Muscle layer of colon (tissue), 2 donors: ENCODE data around the gene CD7.
A peak's percentile ranks its signal among the peaks of the same experiment; 100 is the strongest.

ENCODE experiments used
- H3K27ac ChIP-seq: one replicate; pipeline ENCODE4 v1.7.0; 2013; ENCODE audit warnings: low read depth, mild to moderate bottlenecking, low read length, moderate library complexity
- H3K27me3 ChIP-seq, 2 donors: one replicate each; pipeline ENCODE4 v1.7.0; 2013; ENCODE audit warnings: low read length in 2 of 2, mild to moderate bottlenecking in 2 of 2; ENCODE audit not compliant: insufficient read depth in 2 of 2, control insufficient read depth in 1 of 2
- H3K36me3 ChIP-seq: one replicate; pipeline ENCODE4 v1.7.0; 2013; ENCODE audit warnings: mild to moderate bottlenecking, low read length; ENCODE audit not compliant: insufficient read depth
- H3K4me1 ChIP-seq: one replicate; pipeline ENCODE4 v1.7.0; 2013; ENCODE audit warnings: mild to moderate bottlenecking, low read length; ENCODE audit not compliant: insufficient read depth
- H3K4me3 ChIP-seq, 2 donors: one replicate each; pipeline ENCODE4 v1.7.0; 2013; ENCODE audit warnings: low read length in 2 of 2, low read depth in 1 of 2, mild to moderate bottlenecking in 1 of 2, moderate library complexity in 1 of 2
- H3K9ac ChIP-seq: one replicate; pipeline ENCODE4 v1.7.0; 2013; ENCODE audit warnings: low read length
- H3K9me3 ChIP-seq: one replicate; pipeline ENCODE4 v1.7.0; 2013; ENCODE audit warnings: mild to moderate bottlenecking, low read length
- donor health status: abdominal sarcoma.
- donor health status: Adenocarcinoma of cecum.

Gene CD7

GRCh38 chr17:82344175-82344907 is 26.9 kb upstream of the CD7 start:
- Histone ChIP-seq H3K27ac (no peak overlapping the region), H3K9me3 (no peaks in the 10 kb centered on the region), H3K27me3 (no peaks in the 10 kb centered on the region)

GRCh38 chr17:82343560-82343959 is 26.2 kb upstream of the CD7 start:
- no peak overlapping the region for H3K9ac ChIP-seq
- H3K27me3 ChIP-seq = no peaks in the 10 kb centered on the region
- H3K4me1 ChIP-seq = peaks cover 4% of the 10 kb centered on the region
- no peaks in the 10 kb centered on the region for H3K9me3 ChIP-seq
- H3K36me3 ChIP-seq = no peaks in the 10 kb centered on the region
- H3K27ac ChIP-seq = no peak overlapping the region
- no peak overlapping the region for H3K4me3 ChIP-seq

More at GRCh38 chr17:82344175-82344907, 26.9 kb upstream of the CD7 start:
- Histone ChIP-seq H3K4me1 (no peaks in the 10 kb centered on the region), H3K36me3 (no peaks in the 10 kb centered on the region), H3K4me3 (no peak overlapping the region), H3K9ac (no peak overlapping the region)

GRCh38 chr17:82342361-82343079 is 25.1 kb upstream of the CD7 start:
- peaks cover 7% of the 10 kb centered on the region for H3K4me1 ChIP-seq

DNA sequence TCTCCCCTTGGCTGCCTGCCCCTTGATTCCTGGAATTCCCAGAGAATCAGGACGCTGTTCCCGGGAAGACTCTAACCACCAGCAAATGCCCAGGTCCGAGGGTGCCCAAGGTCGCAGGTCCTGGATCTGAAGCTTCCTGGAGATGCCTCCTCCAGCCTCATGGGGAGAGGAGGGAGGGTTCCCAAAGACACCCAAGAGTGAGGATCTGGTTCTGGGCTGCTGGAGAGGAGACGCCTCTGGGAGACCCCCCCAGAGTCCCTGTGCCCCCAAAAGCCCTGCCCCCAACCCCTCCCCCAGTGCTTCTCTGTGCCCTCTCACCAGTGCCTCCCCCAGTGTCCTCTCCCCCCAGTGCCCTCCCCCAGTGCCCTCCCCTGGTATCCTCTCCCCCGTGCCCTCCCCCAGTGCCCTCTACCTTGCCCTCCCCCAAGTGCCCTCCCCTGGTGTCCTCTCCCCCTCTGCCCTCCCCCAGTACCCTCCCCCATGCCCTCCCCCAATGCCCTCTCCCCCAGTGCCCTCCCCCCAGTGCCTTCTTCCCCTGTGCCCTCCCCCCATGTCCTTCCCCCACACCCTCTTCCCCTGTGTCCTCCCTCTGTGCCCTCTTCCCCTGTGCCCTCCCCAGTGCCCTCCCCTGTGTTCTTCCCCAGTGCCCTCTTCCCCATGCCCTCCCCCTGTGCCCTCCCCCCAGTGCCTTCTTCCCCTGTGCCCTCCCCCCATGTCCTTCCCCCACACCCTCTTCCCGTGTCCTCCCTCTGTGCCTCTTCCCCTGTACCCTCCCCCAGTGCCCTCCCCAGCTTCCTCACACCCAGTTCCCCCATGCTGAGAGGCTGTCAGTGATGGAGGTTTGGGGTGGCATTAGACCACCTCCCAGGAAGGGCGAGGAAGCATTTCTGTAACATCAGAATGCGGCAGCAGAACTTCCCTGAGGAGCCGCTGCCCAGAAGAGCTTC is 22.5 kb upstream of the CD7 start:
- no peaks in the 10 kb centered on the region for H3K27me3 ChIP-seq
- peak overlapping the region; percentile 5 to 51 for H3K4me3 ChIP-seq
- no peaks in the 10 kb centered on the region for H3K36me3 ChIP-seq
- H3K27ac ChIP-seq = peak overlapping the region; percentile 73
- H3K9me3 ChIP-seq = no peaks in the 10 kb centered on the region
- peaks cover 10% of the 10 kb centered on the region for H3K4me1 ChIP-seq
- H3K9ac ChIP-seq = peak overlapping the region; percentile 73

More at GRCh38 chr17:82342361-82343079, 25.1 kb upstream of the CD7 start:
- Histone ChIP-seq H3K27me3 (no peaks in the 10 kb centered on the region), H3K4me3 (no peak overlapping the region), H3K27ac (no peak overlapping the region), H3K9ac (no peak overlapping the region), H3K9me3 (no peaks in the 10 kb centered on the region), H3K36me3 (no peaks in the 10 kb centered on the region)

DNA sequence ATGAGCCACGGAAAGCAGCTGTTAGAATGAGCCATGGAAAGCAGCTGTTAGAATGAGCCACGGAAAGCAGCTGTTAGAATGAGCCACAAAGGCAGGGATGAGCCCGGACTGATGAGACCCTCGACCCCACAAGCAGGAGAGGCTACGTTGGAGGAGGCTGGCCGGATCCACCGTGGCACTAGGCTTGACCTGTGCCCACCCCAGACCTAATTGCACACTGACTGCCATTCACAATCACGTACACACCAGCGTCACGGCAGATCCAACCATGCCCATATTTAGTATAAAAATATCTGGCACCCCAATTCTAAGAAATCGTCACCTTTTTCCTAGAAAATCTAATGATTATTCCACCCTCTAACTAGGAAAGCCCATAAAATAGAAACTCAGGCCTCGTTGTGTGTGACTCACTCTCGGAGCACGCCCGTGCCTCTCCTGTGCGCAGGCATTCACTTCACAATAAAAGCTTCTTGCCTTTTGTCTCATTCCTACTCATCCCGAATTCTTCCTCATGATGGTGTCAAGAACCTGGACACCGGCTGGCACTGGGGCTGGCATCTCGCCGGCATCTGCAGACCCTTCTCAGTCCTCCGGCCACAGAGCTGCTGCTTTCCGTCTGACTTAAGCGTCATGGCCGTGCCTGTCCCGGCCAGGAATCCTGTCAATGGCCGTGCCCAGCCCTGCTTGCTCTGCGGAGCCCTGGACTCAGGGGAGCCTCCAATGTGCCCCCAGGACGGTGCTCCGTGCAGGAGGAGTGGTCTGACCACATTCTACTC is 21.6 kb upstream of the CD7 start:
- Histone ChIP-seq H3K4me1 (peaks cover 17% of the 10 kb centered on the region), H3K9ac (peak overlapping the region; percentile 73), H3K36me3 (no peaks in the 10 kb centered on the region), H3K27me3 (no peaks in the 10 kb centered on the region), H3K27ac (peak overlapping the region; percentile 73), H3K4me3 (peak overlapping the region; percentile 5 to 51), H3K9me3 (no peaks in the 10 kb centered on the region)

- Histone ChIP-seq H3K27me3 (no peaks in the 10 kb centered on the region), H3K4me1 (peaks cover 36% of the 10 kb centered on the region), H3K9ac (peak overlapping the region; percentile 1), H3K36me3 (no peaks in the 10 kb centered on the region), H3K27ac (peak overlapping the region; percentile 80), H3K4me3 (peak overlapping the region; percentile 52 to 53), H3K9me3 (no peaks in the 10 kb centered on the region)
Observed at GRCh38 chr17:82334622-82335394, 17.4 kb upstream of the CD7 start.

- Histone ChIP-seq H3K4me1 (peaks cover 37% of the 10 kb centered on the region), H3K9ac (no peak overlapping the region), H3K9me3 (no peaks in the 10 kb centered on the region), H3K36me3 (no peaks in the 10 kb centered on the region), H3K27ac (peak overlapping the region; percentile 80), H3K27me3 (no peaks in the 10 kb centered on the region), H3K4me3 (peak overlapping the region; percentile 52 to 53)
Observed at GRCh38 chr17:82334204-82334621, 16.8 kb upstream of the CD7 start.

DNA sequence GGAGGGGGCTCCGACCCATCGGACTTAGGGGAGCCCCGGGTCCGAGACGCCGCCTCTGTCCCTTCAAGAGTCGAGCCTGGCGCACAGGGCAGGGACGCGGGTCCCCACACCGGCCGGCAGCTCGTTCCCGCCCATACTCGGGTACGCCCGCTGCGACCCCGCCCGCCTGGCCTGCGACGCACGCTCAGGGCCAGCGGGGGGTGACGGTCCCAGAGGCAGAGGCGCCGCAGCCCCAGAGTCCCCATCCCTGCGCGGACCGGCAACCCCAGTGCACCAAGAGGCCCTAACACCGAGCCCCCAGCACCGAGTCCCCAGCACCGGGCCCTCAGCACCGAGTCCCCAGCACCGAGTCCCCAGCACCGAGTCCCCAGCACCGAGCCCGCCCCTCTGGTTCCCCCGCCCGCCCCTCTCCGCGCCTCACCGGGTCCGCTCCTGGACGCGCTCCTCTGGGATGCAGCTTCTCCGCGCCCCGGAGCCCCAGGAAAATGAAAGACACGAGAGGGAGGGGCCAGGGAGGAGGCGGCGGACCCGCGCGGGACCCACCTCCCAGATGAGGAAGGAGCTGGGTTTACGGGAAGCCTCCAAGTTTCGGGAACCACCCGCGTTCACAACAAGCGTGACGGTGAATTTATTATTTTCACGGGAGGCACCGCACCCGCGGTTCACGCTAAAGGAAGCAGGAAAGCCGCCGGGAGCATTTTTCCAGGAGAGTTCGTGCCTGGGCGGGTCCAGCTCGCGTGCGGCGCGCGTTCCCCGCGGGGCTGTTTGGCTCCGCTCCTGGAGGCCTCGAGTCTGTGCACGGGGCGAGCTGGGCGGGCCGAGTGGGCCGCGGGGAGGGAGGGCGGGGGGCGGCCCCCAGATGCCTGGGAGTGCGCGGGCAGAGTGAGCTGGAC is 16.1 kb upstream of the CD7 start, which contains the start of gene SECTM1:
Gene SECTM1, minus strand, starts transcription at position 488 of the 893 bp plus-strand sequence. CDS start 6,526 bp downstream, outside the sequence.
- H3K36me3 ChIP-seq = no peaks in the 10 kb centered on the region
- H3K4me3 ChIP-seq = peak within 1 kb of the TSS; percentile 62 to 71
- peak within 1 kb of the TSS; percentile 80 for H3K27ac ChIP-seq
- H3K4me1 ChIP-seq = peaks cover 33% of the 10 kb centered on the region
- H3K27me3 ChIP-seq = no peaks in the 10 kb centered on the region
- no peaks in the 10 kb centered on the region for H3K9me3 ChIP-seq
- no peak within 1 kb of the TSS for H3K9ac ChIP-seq

GRCh38 chr17:82332669-82333278 is 15.4 kb upstream of the CD7 start:
- no peak overlapping the region for H3K9ac ChIP-seq
- H3K4me1 ChIP-seq = peaks cover 30% of the 10 kb centered on the region
- no peaks in the 10 kb centered on the region for H3K27me3 ChIP-seq
- H3K4me3 ChIP-seq = peak overlapping the region; percentile 62 to 71
- H3K36me3 ChIP-seq = no peaks in the 10 kb centered on the region
- no peaks in the 10 kb centered on the region for H3K9me3 ChIP-seq
- H3K27ac ChIP-seq = peak overlapping the region; percentile 80
